Liver (tissue), 9 donors: Measurements from ENCODE around the gene TMEM245. TPM values are rescaled to one million over a fixed set of nuclear protein-coding genes. Genes with fewer than 3 reads are reported as not detected.

Experiments used
- DNase-seq: peaks from one replicate; pipeline ENCODE4 v3.0.0-alpha.2; 2017; ENCODE audit warnings: low spot score
- H3K27ac ChIP-seq, 2 donors: one replicate each; pipeline ENCODE4 v1.7.0; 2013; ENCODE audit warnings: inconsistent platforms in 2 of 2, low read length in 2 of 2, control low read depth in 1 of 2, low read depth in 1 of 2, mild to moderate bottlenecking in 1 of 2
- H3K27me3 ChIP-seq, 4 donors: one replicate each; pipeline versions ENCODE4 v1.6.1 to v1.7.0; 2013; ENCODE audit warnings: low read length in 3 of 4, inconsistent platforms in 1 of 4, mild to moderate bottlenecking in 1 of 4, moderate library complexity in 1 of 4; ENCODE audit not compliant: control insufficient read depth in 4 of 4, insufficient read depth in 4 of 4
- H3K36me3 ChIP-seq, 4 donors: one replicate each; pipeline versions ENCODE4 v1.6.1 to v1.7.0; 2013; ENCODE audit warnings: low read length in 3 of 4, mild to moderate bottlenecking in 3 of 4, low read depth in 1 of 4, moderate library complexity in 1 of 4; ENCODE audit not compliant: control insufficient read depth in 4 of 4, insufficient read depth in 3 of 4
- H3K4me1 ChIP-seq, 4 donors: one replicate each; pipeline versions ENCODE4 v1.6.1 to v1.7.0; 2013; ENCODE audit warnings: low read length in 3 of 4, mild to moderate bottlenecking in 3 of 4, moderate library complexity in 1 of 4; ENCODE audit not compliant: control insufficient read depth in 4 of 4, insufficient read depth in 4 of 4
- H3K4me3 ChIP-seq, 3 donors: one replicate each; pipeline versions ENCODE4 v1.6.1 to v1.7.0; 2013; ENCODE audit warnings: low read length in 3 of 3, control low read depth in 1 of 3, low read depth in 1 of 3, mild to moderate bottlenecking in 1 of 3
- H3K9ac ChIP-seq, 2 donors: one replicate each; pipeline ENCODE4 v1.7.0; 2013; ENCODE audit warnings: low read length in 2 of 2, mild to moderate bottlenecking in 2 of 2, moderate library complexity in 2 of 2, control low read depth in 1 of 2, low read depth in 1 of 2
- H3K9me3 ChIP-seq, 4 donors: one replicate each; pipeline versions ENCODE4 v1.6.1 to v1.7.0; 2013; ENCODE audit warnings: low read length in 3 of 4; ENCODE audit not compliant: control insufficient read depth in 4 of 4
- EGR1 ChIP-seq, 2 donors: IDR thresholded peaks; 2 replicates each; pipeline ENCODE4 v1.6.1; 2016 to 2018; ENCODE audit warnings: antibody characterized with exemption in 2 of 2, low read depth in 2 of 2
- FOXA2 ChIP-seq: IDR thresholded peaks from 2 replicates; pipeline ENCODE4 v1.6.1; 2016; ENCODE audit warnings: antibody characterized with exemption
- GABPA ChIP-seq, 2 donors: IDR thresholded peaks in 1 of 2; conservative IDR thresholded peaks in 1 of 2; 2 replicates each; pipeline ENCODE4 v1.6.1; 2016; ENCODE audit warnings: antibody characterized with exemption in 2 of 2, mild to moderate bottlenecking in 1 of 2, moderate library complexity in 1 of 2
- HNF4A ChIP-seq, 2 donors: conservative IDR thresholded peaks; 2 replicates each; pipeline ENCODE4 v1.6.1; 2016; ENCODE audit warnings: antibody characterized with exemption in 2 of 2, mild to moderate bottlenecking in 2 of 2
- HNF4G ChIP-seq: IDR thresholded peaks from 2 replicates; pipeline ENCODE4 v1.6.1; 2016; ENCODE audit warnings: antibody characterized with exemption
- JUND ChIP-seq, 2 donors: IDR thresholded peaks; 2 replicates each; pipeline ENCODE4 v1.6.1; 2016; ENCODE audit warnings: antibody characterized with exemption in 2 of 2
- MAX ChIP-seq: IDR thresholded peaks from 2 replicates; pipeline ENCODE4 v1.6.1; 2016; ENCODE audit warnings: antibody characterized with exemption
- NR2F2 ChIP-seq: IDR thresholded peaks from 2 replicates; pipeline ENCODE4 v1.6.1; 2016; ENCODE audit warnings: antibody characterized with exemption
- REST ChIP-seq: IDR thresholded peaks from 2 replicates; pipeline ENCODE4 v1.6.1; 2016; ENCODE audit warnings: antibody characterized with exemption, mild to moderate bottlenecking
- RXRA ChIP-seq, 2 donors: IDR thresholded peaks; 2 replicates each; pipeline ENCODE4 v1.6.1; 2017 to 2018; ENCODE audit warnings: antibody characterized with exemption in 2 of 2, mild to moderate bottlenecking in 1 of 2
- SP1 ChIP-seq: IDR thresholded peaks from 2 replicates; pipeline ENCODE4 v1.6.1; 2018; ENCODE audit warnings: antibody characterized with exemption, mild to moderate bottlenecking
- TAF1 ChIP-seq: conservative IDR thresholded peaks from 2 replicates; pipeline ENCODE4 v1.6.1; 2016; ENCODE audit warnings: antibody characterized with exemption, mild to moderate bottlenecking
- YY1 ChIP-seq: IDR thresholded peaks from 2 replicates; pipeline ENCODE4 v1.6.1; 2016; ENCODE audit warnings: antibody characterized with exemption, mild to moderate bottlenecking
- ZBTB33 ChIP-seq: IDR thresholded peaks from 2 replicates; pipeline ENCODE4 v1.6.1; 2016; ENCODE audit warnings: antibody characterized with exemption
- WGBS: extraction: QIAGEN DNeasy Blood & Tissue Kit; methylation state at CpG from one replicate; pipeline ENCODE4 v1.1.7; 2013; 5-methylcytosine and 5-hydroxymethylcytosine counted together
- polyA plus RNA-seq, 2 donors: library from polyadenylated mRNA; stranded (reverse) in 1 of 2; unstranded in 1 of 2; fragments of 200-250 nt in 1 of 2; fragments of >200 nt in 1 of 2; fragmentation: Nextera tagmentation in 1 of 2; extraction: Ambion mirVana in 1 of 2; gene quantifications; one replicate each; pipeline versions ENCODE4 v1.2.1 to v1.2.3, GENCODE V29; 2013 to 2015
- total RNA-seq, 2 donors: library from RNA; depleted of rRNA; stranded (reverse); fragments of >200 nt; gene quantifications; one replicate each; pipeline ENCODE4 v1.2.3, GENCODE V29; 2014
- TF ChIP-seq, protein P1 (sequence below): IDR thresholded peaks from 2 replicates; pipeline ENCODE4 v1.6.1; 2016; ENCODE audit warnings: antibody characterized with exemption
- TF ChIP-seq, protein P2 (sequence below): fragments of 150-350 bp; IDR thresholded peaks from 2 replicates; pipeline ENCODE4 v1.5.1; 2017; ENCODE audit warnings: improper control_type of control experiment, low read depth, low read length; ENCODE audit not compliant: missing input control
- donor health status: healthy.
- donor health status: healthy.
- donor health status: healthy.
- donor health status: healthy.
- donor health status: healthy.

Gene TMEM245
- total and polyA plus RNA-seq, 4 donors: 13.7 to 75.3 (median 31.2) TPM

- Histone ChIP-seq H3K36me3 (peaks cover 0 to 6% (median 0%) of the 10 kb centered on the region in 4 donors), H3K9me3 (no peaks in the 10 kb centered on the region), H3K27me3 (no peaks in the 10 kb centered on the region), H3K27ac (no peak overlapping the region), H3K4me1 (peaks cover 2 to 14% (median 5%) of the 10 kb centered on the region in 4 donors), H3K9ac (no peak overlapping the region), H3K4me3 (no peak overlapping the region)
- WGBS: 83% methylated on average over 3 of the region's 3 CpGs
- TF ChIP-seq SP1 (no peak), ZBTB33 (no peak), HNF4A (conservative IDR thresholded peaks at IDR 0.05) (no peak), YY1 (no peak), REST (no peak), TAF1 (no peak), JUND (IDR thresholded peaks at IDR 0.05) (no peak), GABPA (IDR thresholded peaks at IDR 0.05 in 1 of 2, conservative IDR thresholded peaks at IDR 0.05 in 1 of 2) (no peak), EGR1 (IDR thresholded peaks at IDR 0.05; ENCODE audit: low read depth in 2 of 2) (no peak), HNF4G (no peak)
- TF ChIP-seq, protein P1, sequence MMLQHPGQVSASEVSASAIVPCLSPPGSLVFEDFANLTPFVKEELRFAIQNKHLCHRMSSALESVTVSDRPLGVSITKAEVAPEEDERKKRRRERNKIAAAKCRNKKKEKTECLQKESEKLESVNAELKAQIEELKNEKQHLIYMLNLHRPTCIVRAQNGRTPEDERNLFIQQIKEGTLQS: no peak
- DNase-seq: no peak
Observed at GRCh38 chr9:109020113-109020512, 99.6 kb downstream of the TMEM245 start.

DNA sequence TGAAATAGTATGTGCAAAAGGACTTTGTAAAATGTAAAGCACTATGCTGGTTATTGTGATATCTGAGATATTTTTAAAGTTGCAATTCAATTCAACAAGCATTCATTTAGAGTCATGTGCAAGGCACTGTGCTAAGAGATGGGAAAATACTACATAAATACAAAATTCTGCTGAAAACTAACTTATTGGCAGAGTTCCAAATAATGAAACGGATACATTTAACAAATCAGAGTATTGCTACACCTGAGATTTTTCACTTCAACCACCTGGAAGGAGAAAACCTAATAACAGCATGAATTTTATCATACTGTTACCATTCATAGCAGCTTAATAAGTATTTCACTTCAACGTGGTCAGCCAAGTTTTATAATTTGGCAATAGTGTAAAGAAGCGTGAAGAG lies 100.3 kb downstream of the TMEM245 start:
- H3K4me1 ChIP-seq: peaks cover 2 to 14% (median 5%) of the 10 kb centered on the region in 4 donors
- peaks cover 0 to 6% (median 0%) of the 10 kb centered on the region in 4 donors for H3K36me3 ChIP-seq
- H3K9ac ChIP-seq: no peak overlapping the region
- TF ChIP-seq SP1 (no peak), RXRA (IDR thresholded peaks at IDR 0.05) (no peak), GABPA (IDR thresholded peaks at IDR 0.05 in 1 of 2, conservative IDR thresholded peaks at IDR 0.05 in 1 of 2) (no peak), TAF1 (no peak), NR2F2 (no peak), FOXA2 (no peak), REST (no peak), YY1 (no peak), MAX (no peak), EGR1 (IDR thresholded peaks at IDR 0.05; ENCODE audit: low read depth in 2 of 2) (no peak), ZBTB33 (no peak)
- TF ChIP-seq, protein P1: no peak
- TF ChIP-seq, protein P2, sequence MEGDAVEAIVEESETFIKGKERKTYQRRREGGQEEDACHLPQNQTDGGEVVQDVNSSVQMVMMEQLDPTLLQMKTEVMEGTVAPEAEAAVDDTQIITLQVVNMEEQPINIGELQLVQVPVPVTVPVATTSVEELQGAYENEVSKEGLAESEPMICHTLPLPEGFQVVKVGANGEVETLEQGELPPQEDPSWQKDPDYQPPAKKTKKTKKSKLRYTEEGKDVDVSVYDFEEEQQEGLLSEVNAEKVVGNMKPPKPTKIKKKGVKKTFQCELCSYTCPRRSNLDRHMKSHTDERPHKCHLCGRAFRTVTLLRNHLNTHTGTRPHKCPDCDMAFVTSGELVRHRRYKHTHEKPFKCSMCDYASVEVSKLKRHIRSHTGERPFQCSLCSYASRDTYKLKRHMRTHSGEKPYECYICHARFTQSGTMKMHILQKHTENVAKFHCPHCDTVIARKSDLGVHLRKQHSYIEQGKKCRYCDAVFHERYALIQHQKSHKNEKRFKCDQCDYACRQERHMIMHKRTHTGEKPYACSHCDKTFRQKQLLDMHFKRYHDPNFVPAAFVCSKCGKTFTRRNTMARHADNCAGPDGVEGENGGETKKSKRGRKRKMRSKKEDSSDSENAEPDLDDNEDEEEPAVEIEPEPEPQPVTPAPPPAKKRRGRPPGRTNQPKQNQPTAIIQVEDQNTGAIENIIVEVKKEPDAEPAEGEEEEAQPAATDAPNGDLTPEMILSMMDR: no peak
- WGBS: 87% methylated on average over 3 of the region's 3 CpGs
- H3K27ac ChIP-seq: no peak overlapping the region
- H3K9me3 ChIP-seq: no peaks in the 10 kb centered on the region
- H3K27me3 ChIP-seq: no peaks in the 10 kb centered on the region
- H3K4me3 ChIP-seq: no peak overlapping the region
- no peak for DNase-seq
